Dermis blood vessel endothelial cell (primary cell): ENCODE results near the gene ITK. TPM values are rescaled to one million over a fixed set of nuclear protein-coding genes. Genes with fewer than 3 reads are reported as not detected.
"Not testable (repeated sequence)": the region's sequence is repeated elsewhere in the genome, so short reads cannot be mapped to it uniquely, and the experiment has no call there.

ENCODE experiments used
- DNase-seq: peaks from one replicate; pipeline ENCODE4 v3.0.0; 2010
- total RNA-seq: library from RNA; depleted of rRNA; stranded (reverse); fragments of >200 nt; gene quantifications from 2 replicates; pipeline ENCODE4 v1.2.3, GENCODE V29; 2014

ITK gene
- total RNA-seq, 1 donor from 2014 or later = not detected

GRCh38 chr5:157168286-157168685 is 12.4 kb upstream of the ITK start:
- no peak for DNase-seq

GRCh38 chr5:157172403-157172802 is 8.2 kb upstream of the ITK start:
- no peak for DNase-seq

GRCh38 chr5:157175071-157175612 is 5.5 kb upstream of the ITK start:
- no peak for DNase-seq

- DNase-seq = no peak
These were observed 2.7 kb upstream of the ITK start for GRCh38 chr5:157177953-157178352.

GRCh38 chr5:157178966-157179365 is 1.7 kb upstream of the ITK start:
- DNase-seq = no peak

GRCh38 chr5:157182143-157182757 is 1.6 kb downstream of the ITK start:
- DNase-seq = no peak

GRCh38 chr5:157184117-157184670 is 3.6 kb downstream of the ITK start:
- DNase-seq = no peak

- DNase-seq = not testable (repeated sequence)
These were observed 4.5 kb downstream of the ITK start for GRCh38 chr5:157185122-157185521.

GRCh38 chr5:157186309-157187045 is 5.8 kb downstream of the ITK start:
- no peak for DNase-seq

- no peak for DNase-seq
These were observed 6.6 kb downstream of the ITK start for GRCh38 chr5:157187046-157187754.

- DNase-seq = no peak
These were observed 7.6 kb downstream of the ITK start for GRCh38 chr5:157188270-157188669.

GRCh38 chr5:157189223-157189622 is 8.6 kb downstream of the ITK start:
- DNase-seq = no peak

GRCh38 chr5:157193699-157194424 is 13.2 kb downstream of the ITK start:
- DNase-seq = no peak

GRCh38 chr5:157196045-157196444 is 15.4 kb downstream of the ITK start:
- no peak for DNase-seq

- DNase-seq = no peak
These were observed 16.4 kb downstream of the ITK start for GRCh38 chr5:157197086-157197485.

- DNase-seq = no peak
These were observed 17.8 kb downstream of the ITK start for GRCh38 chr5:157198277-157198986.

GRCh38 chr5:157201857-157202256 is 21.2 kb downstream of the ITK start:
- DNase-seq = no peak

GRCh38 chr5:157203417-157203816 is 22.8 kb downstream of the ITK start:
- no peak for DNase-seq

- no peak for DNase-seq
These were observed 24.1 kb downstream of the ITK start for GRCh38 chr5:157204765-157205164.

- DNase-seq = no peak
These were observed 25.1 kb downstream of the ITK start for GRCh38 chr5:157205708-157206107.

GRCh38 chr5:157210652-157211051 is 30.0 kb downstream of the ITK start:
- DNase-seq = not testable (repeated sequence)

GRCh38 chr5:157212307-157212706 is 31.7 kb downstream of the ITK start:
- no peak for DNase-seq
